AML-193 (cell line): Measurements from ENCODE around the gene RPS6KA4.
A peak's percentile ranks its signal among the peaks of the same experiment; 100 is the strongest.

ENCODE experiments used
- DNase-seq, 2 experiments: peaks; one replicate each; lab custom pipeline; 2025; lab: John Stamatoyannopoulos, UW

The RPS6KA4 gene

GRCh38 chr11:64367931-64368672 lies 9.1 kb downstream of the RPS6KA4 start:
- no peak for DNase-seq

- no peak for DNase-seq
These were observed 9.7 kb downstream of the RPS6KA4 start for GRCh38 chr11:64368673-64369074.

- DNase-seq = no peak
These were observed 10.8 kb downstream of the RPS6KA4 start for GRCh38 chr11:64369440-64370421.

- no peak for DNase-seq
These were observed 12.2 kb downstream of the RPS6KA4 start for GRCh38 chr11:64371201-64371600.

- no peak for DNase-seq
These were observed 13.1 kb downstream of the RPS6KA4 start for GRCh38 chr11:64372021-64372420.

- DNase-seq = no peak
These were observed 14.0 kb downstream of the RPS6KA4 start for GRCh38 chr11:64372802-64373597.

- DNase-seq = peak; percentile 22 to 63
These were observed 14.6 kb downstream of the RPS6KA4 start for GRCh38 chr11:64373598-64373974.

- DNase-seq = no peak
These were observed 17.1 kb downstream of the RPS6KA4 start for GRCh38 chr11:64376071-64376470.

- no peak for DNase-seq
These were observed 19.4 kb downstream of the RPS6KA4 start for GRCh38 chr11:64378335-64378880.

- no peak for DNase-seq
These were observed 20.2 kb downstream of the RPS6KA4 start for GRCh38 chr11:64379160-64379559.

GRCh38 chr11:64379817-64380709 lies 21.1 kb downstream of the RPS6KA4 start:
- DNase-seq = no peak

GRCh38 chr11:64381350-64381749 lies 22.4 kb downstream of the RPS6KA4 start:
- DNase-seq = no peak

GRCh38 chr11:64382047-64382446 lies 23.1 kb downstream of the RPS6KA4 start:
- DNase-seq = no peak

- DNase-seq = no peak
These were observed 23.6 kb downstream of the RPS6KA4 start for GRCh38 chr11:64382586-64382985.

GRCh38 chr11:64383580-64383979 lies 24.6 kb downstream of the RPS6KA4 start:
- no peak for DNase-seq

- no peak for DNase-seq
These were observed 25.2 kb downstream of the RPS6KA4 start for GRCh38 chr11:64384028-64384737.

GRCh38 chr11:64384981-64385944 lies 26.3 kb downstream of the RPS6KA4 start:
- peak; percentile 11 to 45 for DNase-seq

- peak; percentile 31 to 55 for DNase-seq
These were observed 27.2 kb downstream of the RPS6KA4 start for GRCh38 chr11:64385945-64386704.
